AG09309 (cell line): ENCODE data around the gene IQSEC3.

Experiments used
- DNase-seq: peaks from one replicate; pipeline ENCODE4 v3.0.0-alpha.2; 2010; ENCODE audit warnings: low read depth
- H3K4me3 ChIP-seq: 2 replicates; pipeline ENCODE4 v1.5.1; 2011; ENCODE audit warnings: mild to moderate bottlenecking, low read depth, low read length, moderate library complexity; ENCODE audit not compliant: control insufficient read depth
- CTCF ChIP-seq: IDR thresholded peaks from 2 replicates; pipeline ENCODE4 v1.5.1; 2011; ENCODE audit warnings: mild to moderate bottlenecking, low read depth, low read length, inconsistent platforms; ENCODE audit not compliant: insufficient read depth, control insufficient read depth; ENCODE audit errors: missing control alignments

Gene IQSEC3

GRCh38 chr12:174596-174995, 108.0 kb downstream of the IQSEC3 start:
- no peak for DNase-seq
- no peak for TF ChIP-seq CTCF
- no peak overlapping the region for H3K4me3 ChIP-seq

- TF ChIP-seq CTCF = no peak
- no peak overlapping the region for H3K4me3 ChIP-seq
- DNase-seq = no peak
Observed at GRCh38 chr12:175250-175649, 108.7 kb downstream of the IQSEC3 start.

GRCh38 chr12:175759-176158, 109.2 kb downstream of the IQSEC3 start:
- no peak overlapping the region for H3K4me3 ChIP-seq
- DNase-seq = no peak
- no peak for TF ChIP-seq CTCF

- H3K4me3 ChIP-seq = no peak overlapping the region
- no peak for TF ChIP-seq CTCF
- DNase-seq = no peak
Observed at GRCh38 chr12:176321-177181, 110.0 kb downstream of the IQSEC3 start.

- no peak overlapping the region for H3K4me3 ChIP-seq
- TF ChIP-seq CTCF = no peak
- no peak for DNase-seq
Observed at GRCh38 chr12:177336-177979, 110.9 kb downstream of the IQSEC3 start.

- DNase-seq = no peak
- no peak for TF ChIP-seq CTCF
Observed at GRCh38 chr12:177980-178828, 111.6 kb downstream of the IQSEC3 start.

More at GRCh38 chr12:177980-178828, 111.6 kb downstream of the IQSEC3 start:
- H3K4me3 ChIP-seq = no peak overlapping the region
